Osteocyte (in vitro differentiated cells): ENCODE results near the gene PCDHB14. TPM values are rescaled to one million over a fixed set of nuclear protein-coding genes. Genes with fewer than 3 reads are reported as not detected.
A peak's percentile ranks its signal among the peaks of the same experiment; 100 is the strongest.
"Not testable (repeated sequence)": the region's sequence is repeated elsewhere in the genome, so short reads cannot be mapped to it uniquely, and the experiment has no call there.

Experiments
- DNase-seq: peaks from one replicate; pipeline ENCODE4 v3.0.0; 2021; ENCODE audit warnings: mixed read lengths; ENCODE audit not compliant: unreplicated experiment; ENCODE audit errors: extremely low spot score
- H3K27ac Mint-ChIP-seq: one replicate; pipeline ENCODE4 v1.8.0; 2021; ENCODE audit warnings: mild to moderate bottlenecking, mixed read lengths; ENCODE audit not compliant: unreplicated experiment
- H3K27me3 Mint-ChIP-seq: one replicate; pipeline ENCODE4 v1.8.0; 2021; ENCODE audit warnings: mixed read lengths; ENCODE audit not compliant: unreplicated experiment
- H3K36me3 Mint-ChIP-seq: one replicate; pipeline ENCODE4 v1.8.0; 2021; ENCODE audit warnings: mixed read lengths; ENCODE audit not compliant: unreplicated experiment
- H3K4me1 Mint-ChIP-seq: one replicate; pipeline ENCODE4 v1.8.0; 2021; ENCODE audit warnings: mixed read lengths; ENCODE audit not compliant: unreplicated experiment
- H3K4me3 Mint-ChIP-seq: one replicate; pipeline ENCODE4 v1.8.0; 2021; ENCODE audit warnings: mild to moderate bottlenecking, moderate library complexity, mixed read lengths; ENCODE audit not compliant: unreplicated experiment
- H3K9me3 Mint-ChIP-seq: one replicate; pipeline ENCODE4 v1.8.0; 2021; ENCODE audit warnings: mixed read lengths; ENCODE audit not compliant: unreplicated experiment
- CTCF ChIP-seq: fragments of 200-600 bp; sonication (generic); IDR thresholded peaks from 2 replicates; pipeline ENCODE4 v1.5.0; 2021; ENCODE audit warnings: antibody characterized with exemption, mild to moderate bottlenecking, moderate library complexity
- total RNA-seq: library from RNA; stranded (reverse); gene quantifications from 2 replicates; pipeline ENCODE4 v1.2.1, GENCODE V29; 2021

Gene PCDHB14
- total RNA-seq, 1 donor from 2014 or later: 9.0 TPM

GRCh38 chr5:141180313-141180712 is 42.8 kb upstream of the PCDHB14 start:
- no peaks in the 10 kb centered on the region for H3K4me1 Mint-ChIP-seq
- H3K9me3 Mint-ChIP-seq: peaks cover 33% of the 10 kb centered on the region
- H3K4me3 Mint-ChIP-seq: no peak overlapping the region
- DNase-seq: no peak
- H3K36me3 Mint-ChIP-seq: peaks cover 14% of the 10 kb centered on the region
- no peak for TF ChIP-seq CTCF
- H3K27me3 Mint-ChIP-seq: no peaks in the 10 kb centered on the region
- H3K27ac Mint-ChIP-seq: no peak overlapping the region

DNA sequence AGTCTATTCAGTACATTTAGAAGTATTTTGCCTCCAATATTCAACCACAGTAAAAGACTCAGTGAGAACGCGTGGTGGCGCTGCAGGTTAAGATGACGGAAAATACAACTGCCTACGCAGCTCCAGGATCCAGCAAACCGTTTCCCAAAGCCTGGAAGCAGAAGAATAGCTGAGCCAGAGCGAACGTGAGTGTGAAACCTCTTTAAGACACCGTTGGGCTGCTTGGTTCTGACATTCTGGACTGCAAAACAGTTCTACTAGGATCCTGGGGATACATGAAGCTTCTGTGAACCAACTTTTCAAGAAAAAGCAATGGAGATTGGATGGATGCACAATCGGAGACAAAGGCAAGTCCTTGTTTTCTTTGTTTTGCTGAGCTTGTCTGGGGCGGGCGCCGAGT is 40.9 kb upstream of the PCDHB14 start, which contains the start of gene PCDHB16:
TSS of gene PCDHB16 (plus strand) at position 140 of the 400 bp plus-strand sequence. CDS start at position 313, 173 bp downstream.
- Mint-ChIP-seq H3K9me3 (peaks cover 45% of the 10 kb centered on the region), H3K4me3 (peak within 1 kb of the TSS; percentile 78), H3K27ac (peak within 1 kb of the TSS; percentile 87), H3K36me3 (peaks cover 22% of the 10 kb centered on the region), H3K27me3 (no peaks in the 10 kb centered on the region), H3K4me1 (no peaks in the 10 kb centered on the region)
- peak; percentile 48 for TF ChIP-seq CTCF
- no peak for DNase-seq

DNA sequence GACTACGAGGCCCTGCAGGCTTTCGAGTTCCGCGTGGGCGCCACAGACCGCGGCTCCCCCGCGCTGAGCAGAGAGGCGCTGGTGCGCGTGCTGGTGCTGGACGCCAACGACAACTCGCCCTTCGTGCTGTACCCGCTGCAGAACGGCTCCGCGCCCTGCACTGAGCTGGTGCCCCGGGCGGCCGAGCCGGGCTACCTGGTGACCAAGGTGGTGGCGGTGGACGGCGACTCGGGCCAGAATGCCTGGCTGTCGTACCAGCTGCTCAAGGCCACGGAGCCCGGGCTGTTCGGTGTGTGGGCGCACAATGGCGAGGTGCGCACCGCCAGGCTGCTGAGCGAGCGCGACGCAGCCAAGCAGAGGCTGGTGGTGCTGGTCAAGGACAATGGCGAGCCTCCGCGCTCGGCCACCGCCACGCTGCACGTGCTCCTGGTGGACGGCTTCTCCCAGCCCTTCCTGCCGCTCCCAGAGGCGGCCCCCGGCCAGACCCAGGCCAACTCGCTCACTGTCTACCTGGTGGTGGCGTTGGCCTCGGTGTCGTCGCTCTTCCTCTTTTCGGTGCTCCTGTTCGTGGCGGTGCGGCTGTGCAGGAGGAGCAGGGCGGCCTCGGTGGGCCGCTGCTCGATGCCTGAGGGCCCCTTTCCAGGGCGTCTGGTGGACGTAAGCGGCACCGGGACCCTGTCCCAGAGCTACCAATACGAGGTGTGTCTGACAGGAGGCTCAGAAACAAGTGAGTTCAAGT is 38.9 kb upstream of the PCDHB14 start:
- not testable (repeated sequence) for H3K27me3 Mint-ChIP-seq, H3K4me1 Mint-ChIP-seq, DNase-seq, H3K4me3 Mint-ChIP-seq, H3K27ac Mint-ChIP-seq
- Mint-ChIP-seq H3K36me3 (peaks cover 28% of the 10 kb centered on the region), H3K9me3 (peaks cover 55% of the 10 kb centered on the region)

- H3K36me3 Mint-ChIP-seq: peaks cover 26% of the 10 kb centered on the region
- TF ChIP-seq CTCF: peak; percentile 28
- DNase-seq: no peak
- H3K27ac Mint-ChIP-seq: no peak within 1 kb of the TSS
- H3K4me1 Mint-ChIP-seq: no peaks in the 10 kb centered on the region
- no peaks in the 10 kb centered on the region for H3K27me3 Mint-ChIP-seq
- H3K9me3 Mint-ChIP-seq: peaks cover 51% of the 10 kb centered on the region
- H3K4me3 Mint-ChIP-seq: peak within 1 kb of the TSS; percentile 41
Measured at GRCh38 chr5:141186897-141187512, 36.1 kb upstream of the PCDHB14 start, which contains the start of gene PCDHB9. Gene PCDHB9, plus strand, starts transcription at chr5:141187161. Its CDS starts 158 bp downstream, at chr5:141187319.

DNA sequence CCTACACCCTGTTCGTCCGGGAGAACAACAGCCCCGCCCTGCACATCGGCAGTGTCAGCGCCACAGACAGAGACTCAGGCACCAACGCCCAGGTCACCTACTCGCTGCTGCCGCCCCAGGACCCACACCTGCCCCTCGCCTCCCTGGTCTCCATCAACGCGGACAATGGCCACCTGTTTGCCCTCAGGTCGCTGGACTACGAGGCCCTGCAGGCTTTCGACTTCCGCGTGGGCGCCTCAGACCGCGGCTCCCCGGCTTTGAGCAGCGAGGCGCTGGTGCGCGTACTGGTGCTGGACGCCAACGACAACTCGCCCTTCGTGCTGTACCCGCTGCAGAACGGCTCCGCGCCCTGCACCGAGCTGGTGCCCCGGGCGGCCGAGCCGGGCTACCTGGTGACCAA is 34.5 kb upstream of the PCDHB14 start:
- peaks cover 51% of the 10 kb centered on the region for H3K9me3 Mint-ChIP-seq
- peak; percentile 83 for DNase-seq
- H3K36me3 Mint-ChIP-seq: peaks cover 27% of the 10 kb centered on the region
- not testable (repeated sequence) for H3K27me3 Mint-ChIP-seq, H3K4me1 Mint-ChIP-seq, H3K27ac Mint-ChIP-seq, H3K4me3 Mint-ChIP-seq

DNA sequence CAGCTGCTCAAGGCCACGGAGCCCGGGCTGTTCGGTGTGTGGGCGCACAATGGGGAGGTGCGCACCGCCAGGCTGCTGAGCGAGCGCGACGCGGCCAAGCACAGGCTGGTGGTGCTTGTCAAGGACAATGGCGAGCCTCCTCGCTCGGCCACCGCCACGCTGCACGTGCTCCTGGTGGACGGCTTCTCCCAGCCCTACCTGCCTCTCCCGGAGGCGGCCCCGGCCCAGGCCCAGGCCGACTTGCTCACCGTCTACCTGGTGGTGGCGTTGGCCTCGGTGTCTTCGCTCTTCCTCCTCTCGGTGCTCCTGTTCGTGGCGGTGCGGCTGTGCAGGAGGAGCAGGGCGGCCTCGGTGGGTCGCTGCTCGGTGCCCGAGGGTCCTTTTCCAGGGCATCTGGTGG is 34.0 kb upstream of the PCDHB14 start:
- peaks cover 51% of the 10 kb centered on the region for H3K9me3 Mint-ChIP-seq
- DNase-seq, H3K27me3 Mint-ChIP-seq, H3K4me3 Mint-ChIP-seq, H3K4me1 Mint-ChIP-seq, H3K27ac Mint-ChIP-seq: not testable (repeated sequence)
- H3K36me3 Mint-ChIP-seq: peaks cover 27% of the 10 kb centered on the region
